ENCODE measurements around the gene BRAT1.
"Not testable (repeated sequence)": the region's sequence is repeated elsewhere in the genome, so short reads cannot be mapped to it uniquely, and the experiment has no call there.

The BRAT1 gene

DNA sequence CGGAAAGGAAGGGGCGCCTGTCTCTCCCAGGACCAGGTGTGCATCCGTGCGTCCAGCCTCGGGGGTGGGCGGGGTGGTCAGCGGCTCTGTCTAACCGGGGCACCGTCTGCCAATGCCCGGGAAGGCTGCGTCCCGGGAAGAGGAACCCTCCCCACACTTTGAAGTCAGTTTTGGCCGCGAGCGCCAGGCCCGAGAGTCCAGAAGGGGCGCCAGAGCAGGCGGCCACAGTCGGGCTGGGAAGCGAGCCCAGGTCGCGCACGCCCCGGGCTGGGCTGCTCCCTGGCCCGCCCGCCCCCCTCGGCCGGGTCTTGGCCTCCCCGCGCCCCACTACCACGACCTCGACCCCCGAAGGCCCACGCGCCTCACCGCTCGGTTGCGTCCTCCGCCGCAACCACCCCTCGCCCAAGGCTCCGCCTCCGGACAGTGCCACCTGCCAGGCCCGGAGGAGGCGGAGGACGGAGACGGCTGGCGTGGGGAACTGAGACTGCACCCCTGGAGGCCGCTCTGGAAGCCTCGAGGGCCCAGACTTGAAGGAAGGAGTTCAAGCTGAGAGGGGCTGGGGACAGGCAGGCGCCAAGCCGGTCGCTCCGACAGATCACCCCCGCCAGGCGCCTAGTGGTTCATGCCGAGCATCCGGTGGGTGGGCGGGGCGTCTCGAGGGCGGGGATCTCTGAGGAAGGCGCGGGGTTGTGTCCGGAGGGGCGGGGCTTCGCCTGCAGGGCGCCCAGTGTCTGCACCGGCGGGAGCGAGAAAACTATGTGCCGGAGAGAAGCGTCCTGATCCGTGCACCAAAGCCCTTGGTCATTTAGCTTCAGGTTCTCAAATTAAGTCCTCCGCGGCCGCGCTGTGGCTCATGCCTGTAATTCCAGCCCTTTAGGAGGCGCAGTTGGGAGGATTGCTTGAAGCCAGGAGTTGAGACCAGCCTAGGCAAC lies at the start of gene BRAT1:
TSS of gene BRAT1 (minus strand) at position 404 of the 932 bp plus-strand sequence. CDS start 1,093 bp downstream, outside the sequence.
- peak; percentile 93 for DNase-seq (ENCODE audit: low read depth)

DNA sequence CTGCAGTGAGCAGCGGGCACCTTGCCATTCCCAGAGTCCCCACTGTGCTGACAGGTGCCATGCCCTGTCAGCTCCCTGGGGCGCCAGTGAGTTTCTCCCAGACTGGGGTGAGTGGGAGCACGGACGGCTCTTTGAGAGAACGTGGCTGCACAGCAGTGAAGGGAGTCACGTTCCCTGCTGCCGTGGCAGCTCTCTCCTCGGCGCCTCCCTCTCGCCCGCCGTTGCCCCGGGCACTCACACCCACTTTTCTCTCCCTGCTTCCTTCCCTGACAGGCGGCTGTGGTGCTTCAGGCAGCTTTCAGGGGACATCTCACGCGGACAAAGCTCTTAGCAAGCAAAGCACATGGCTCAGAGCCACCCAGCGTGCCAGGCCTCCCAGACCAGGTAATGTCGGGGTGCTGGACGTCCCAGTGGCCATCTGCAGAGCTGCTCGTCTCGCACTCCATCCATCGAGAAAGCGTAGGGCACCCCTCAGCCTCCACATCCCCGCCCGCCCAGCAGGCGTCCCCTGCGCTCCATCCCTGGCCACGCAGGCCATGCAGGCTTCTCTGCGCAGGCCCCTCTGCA lies 49.4 kb upstream of the BRAT1 start:
- no peak for DNase-seq (ENCODE audit: low read depth)

DNA sequence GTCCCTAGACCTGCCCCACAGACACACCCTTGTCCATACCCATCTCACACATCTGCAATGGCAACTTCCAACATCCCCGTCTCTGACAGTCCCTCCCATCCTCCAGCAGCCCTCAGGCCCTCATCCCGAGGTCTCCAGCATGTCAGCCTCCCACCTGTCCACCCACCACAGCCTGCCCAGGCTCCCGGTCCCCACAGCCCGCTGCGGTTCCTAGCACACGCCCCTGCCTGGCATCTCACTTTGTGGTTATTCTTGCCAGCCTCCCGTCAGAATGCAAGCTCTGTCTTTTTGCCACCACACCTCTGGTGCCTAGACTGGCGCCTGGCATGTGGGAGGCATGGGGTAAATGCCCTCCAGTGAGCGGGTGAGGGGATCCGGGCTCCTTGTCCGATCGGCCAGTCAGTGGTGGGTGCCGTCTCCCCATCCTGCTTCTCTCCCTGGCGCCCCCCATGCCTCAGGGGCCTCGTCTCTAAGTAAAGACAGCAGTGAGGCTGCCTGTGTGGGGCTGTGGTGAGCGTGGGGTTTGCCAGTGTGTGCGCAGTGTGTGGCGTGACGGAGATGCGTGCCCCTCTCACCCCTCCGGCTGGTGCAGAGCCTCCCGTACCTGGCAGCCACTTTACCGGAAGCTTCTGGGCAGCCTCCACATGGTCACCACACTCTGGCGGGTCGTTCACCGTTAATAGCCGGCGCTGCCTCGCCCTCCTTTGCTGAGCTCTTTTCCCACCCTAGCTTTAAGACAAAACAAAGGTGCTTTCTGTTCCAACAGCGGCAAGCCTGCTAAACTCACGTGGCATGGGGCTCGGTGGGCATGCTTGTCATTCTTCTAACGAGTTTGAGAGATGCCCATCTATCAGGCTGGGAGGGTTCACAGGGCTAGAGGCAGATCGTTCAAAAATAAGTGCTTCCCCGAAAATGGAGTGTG lies 48.0 kb upstream of the BRAT1 start:
- DNase-seq (ENCODE audit: low read depth) = no peak

DNA sequence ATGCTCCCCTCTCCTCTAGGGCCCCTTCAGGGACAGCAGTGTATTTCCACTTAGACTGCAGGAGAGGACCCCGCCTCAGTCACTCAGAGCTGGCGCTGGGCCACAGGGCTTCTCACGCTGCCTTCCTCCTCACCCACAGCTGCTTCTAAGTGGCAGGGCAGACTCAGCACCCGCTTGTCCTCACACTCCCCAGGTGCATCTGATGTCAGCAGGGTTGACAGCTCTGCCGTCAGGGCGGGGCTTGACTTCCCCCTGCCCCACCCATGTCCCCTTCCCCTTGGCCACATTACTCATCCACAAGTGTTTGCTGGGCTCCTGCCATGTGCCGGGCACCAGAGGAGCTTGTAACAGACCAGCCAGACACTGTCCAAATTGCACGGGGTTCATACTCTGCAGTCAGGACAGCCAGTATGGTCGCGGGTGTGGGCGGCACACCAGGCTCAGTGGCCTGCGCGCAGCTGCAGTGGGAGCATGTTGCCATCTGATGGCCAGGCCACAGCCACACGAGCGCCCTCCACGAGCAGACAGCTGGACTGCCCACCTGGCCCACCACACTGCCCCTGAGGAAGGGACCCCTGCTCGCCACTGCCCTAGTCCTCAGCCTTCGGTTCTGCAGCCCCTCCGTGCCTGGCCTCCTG lies 47.2 kb upstream of the BRAT1 start:
- no peak for DNase-seq (ENCODE audit: low read depth)

DNA sequence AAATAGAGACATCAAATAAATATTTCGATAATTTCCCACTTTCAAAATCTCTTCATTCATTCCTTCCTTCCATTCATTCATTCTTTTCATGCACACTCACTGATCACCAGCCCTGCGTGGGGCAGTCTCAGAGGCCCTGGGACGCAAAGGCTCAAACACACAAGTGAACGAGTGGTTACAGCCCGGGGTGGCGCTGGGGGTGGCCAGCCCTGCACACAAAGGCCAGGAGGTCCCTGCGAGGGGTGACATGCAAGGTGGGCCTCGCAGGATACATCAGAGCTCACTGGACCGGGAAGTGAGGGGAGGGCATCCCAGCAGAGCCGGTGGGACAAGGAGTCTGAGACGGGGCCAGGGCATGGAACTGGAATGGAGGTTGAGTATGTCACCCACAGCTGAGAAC lies 46.6 kb upstream of the BRAT1 start:
- no peak for DNase-seq (ENCODE audit: low read depth)

DNA sequence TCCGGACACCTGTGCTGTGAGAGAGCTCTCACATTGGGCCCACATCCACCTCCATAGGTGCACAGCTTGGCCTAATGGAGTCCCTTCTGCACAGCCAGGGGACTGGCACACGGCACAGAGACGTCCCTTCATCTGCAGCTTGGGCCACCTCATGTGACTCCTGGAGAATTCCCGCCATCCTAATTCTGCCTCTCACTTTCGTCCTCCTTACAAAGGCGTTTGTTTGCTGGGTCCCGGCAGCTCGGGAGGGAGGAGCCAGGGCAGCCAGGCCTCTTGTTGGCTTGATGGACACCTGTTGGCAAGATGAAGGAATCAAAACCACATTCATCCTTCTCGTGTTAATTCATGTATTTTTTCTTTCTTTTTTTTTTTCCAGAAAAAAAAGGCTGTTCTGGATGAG lies 45.7 kb upstream of the BRAT1 start:
- no peak for DNase-seq (ENCODE audit: low read depth)

DNA sequence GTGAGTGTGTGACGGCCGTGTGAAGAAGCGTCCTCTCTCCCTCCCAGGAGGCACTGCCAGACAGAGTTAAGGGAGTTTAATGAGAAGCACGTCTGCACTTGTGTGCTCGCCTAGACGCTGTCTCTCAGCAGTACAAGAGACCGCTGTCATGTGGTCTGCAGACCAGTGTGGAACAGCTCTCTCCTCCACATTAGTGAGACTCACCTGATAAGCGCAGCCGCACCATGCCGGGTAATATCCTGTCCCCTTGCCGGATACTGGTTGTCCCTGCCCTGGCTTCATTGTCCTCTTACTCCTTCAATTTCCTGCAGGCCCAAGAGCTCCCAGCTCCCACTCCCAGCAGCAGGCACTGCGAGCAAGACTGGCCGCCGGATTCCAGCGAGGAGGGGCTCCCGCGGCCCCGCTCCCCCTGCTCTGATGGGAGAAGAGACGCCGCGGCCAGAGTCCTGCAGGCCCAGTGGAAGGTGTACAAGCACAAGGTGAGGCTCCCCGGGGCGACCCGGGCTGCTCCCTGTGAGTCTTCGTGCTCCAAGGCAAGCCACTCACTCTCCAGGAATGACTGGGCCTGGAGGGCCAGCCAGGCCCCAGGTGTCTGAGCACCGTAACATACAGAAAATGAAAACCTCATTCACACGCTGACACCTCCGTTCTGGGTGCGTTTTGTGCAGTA lies 43.0 kb upstream of the BRAT1 start:
- no peak for DNase-seq (ENCODE audit: low read depth)

DNA sequence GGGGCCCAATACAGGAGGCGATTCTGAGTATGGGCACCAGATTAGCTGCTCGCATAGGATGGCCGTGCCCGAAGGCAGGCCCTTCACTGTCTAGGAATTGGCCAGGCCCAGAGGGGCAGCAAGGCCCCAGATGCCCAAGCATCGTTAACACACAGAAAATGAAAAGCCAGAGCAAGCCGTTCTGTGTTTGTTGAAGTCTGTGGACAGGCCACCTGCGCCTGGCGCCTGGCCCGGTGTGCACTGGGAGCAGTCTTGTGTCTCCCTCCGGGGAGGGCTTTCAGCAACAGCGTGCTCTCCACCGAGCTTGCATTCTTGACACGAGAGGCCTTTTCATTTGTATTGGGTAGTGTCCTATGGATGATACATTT lies 41.9 kb upstream of the BRAT1 start:
- no peak for DNase-seq (ENCODE audit: low read depth)

DNA sequence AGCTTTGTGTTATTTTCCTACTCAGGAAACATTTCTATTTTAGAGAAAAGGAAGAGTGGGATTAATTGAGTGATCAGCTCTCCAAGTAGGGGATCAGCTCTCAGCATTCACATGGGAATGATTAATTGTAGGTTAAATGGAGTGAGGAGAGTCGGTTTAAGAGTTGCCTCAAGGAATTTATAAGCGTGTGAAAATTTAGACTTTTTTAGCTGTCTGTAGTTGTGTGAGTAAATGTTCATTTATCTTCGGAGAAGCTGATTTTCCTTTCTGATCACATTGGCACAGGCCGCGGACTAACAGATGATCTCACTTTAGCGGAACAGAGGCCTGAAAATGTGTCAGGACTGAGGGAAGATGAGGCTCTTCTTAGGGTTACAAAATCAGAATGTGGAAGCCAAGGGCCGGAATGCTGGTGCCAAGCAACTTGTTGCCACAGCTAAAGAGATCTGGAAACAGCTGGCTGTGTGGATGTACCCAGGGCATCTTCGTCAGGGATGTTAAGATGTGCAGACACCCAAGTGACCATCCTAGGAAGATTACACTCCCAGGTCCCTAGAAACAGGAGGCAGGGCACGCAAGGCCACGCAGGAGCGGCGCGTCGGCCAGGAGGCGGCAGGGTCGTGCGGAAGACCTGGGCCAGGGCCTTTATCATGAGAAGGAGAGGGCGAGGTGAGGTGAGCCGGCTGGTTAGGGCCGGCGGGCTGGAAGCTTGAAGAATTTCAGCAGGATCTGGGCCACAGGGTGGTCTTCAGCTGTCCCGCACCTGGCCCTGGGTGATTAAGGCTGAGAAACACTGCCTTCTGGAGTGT lies 41.3 kb upstream of the BRAT1 start:
- no peak for DNase-seq (ENCODE audit: low read depth)

DNA sequence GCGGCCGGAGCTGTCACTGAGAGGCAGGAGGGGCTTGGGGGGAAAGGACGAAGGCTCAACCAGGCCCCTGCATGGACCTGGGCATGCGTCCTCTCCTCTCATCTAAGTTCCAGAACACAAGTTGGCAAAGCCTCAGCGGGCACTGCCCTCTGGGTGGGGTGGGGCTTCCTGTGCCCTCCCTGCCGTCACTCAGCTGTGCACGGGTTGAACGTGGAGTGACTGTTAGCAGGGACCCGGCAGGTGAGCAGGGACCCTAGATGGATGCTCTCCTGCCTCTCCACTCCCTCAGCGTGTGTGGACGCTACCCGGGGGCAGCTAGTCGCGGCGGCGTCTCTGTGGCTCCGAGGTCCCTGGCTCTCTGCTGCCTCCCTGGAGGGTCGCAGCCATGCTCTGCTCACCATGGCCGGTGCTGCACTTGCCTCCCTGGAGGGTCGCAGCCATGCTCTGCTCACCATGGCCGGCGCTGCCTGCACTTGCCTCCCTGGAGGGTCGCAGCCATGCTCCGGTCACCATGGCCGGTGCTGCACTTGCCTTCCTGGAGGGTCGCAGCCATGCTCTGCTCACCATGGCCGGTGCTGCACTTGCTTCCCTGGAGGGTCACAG lies 40.0 kb upstream of the BRAT1 start:
- no peak for DNase-seq (ENCODE audit: low read depth)

DNA sequence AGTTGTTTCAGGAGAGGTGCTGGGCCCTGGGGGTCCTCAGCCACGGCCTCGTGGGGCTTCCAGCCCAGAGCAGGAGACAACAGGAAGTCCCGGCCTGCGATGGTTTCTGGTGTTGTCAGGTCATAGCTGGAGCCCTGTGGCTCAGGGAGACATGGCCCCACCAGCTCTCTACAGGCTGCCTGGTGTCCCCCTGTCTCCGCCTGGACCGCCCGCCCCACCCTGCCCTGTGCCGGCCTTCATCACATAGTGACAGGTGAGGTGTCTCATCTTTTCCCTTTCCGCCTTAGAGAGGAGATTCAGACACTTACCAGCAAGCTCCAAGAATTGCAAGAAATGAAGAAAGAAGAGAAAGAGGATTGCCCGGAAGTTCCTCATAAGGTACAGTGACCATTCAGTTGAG lies 39.3 kb upstream of the BRAT1 start:
- no peak for DNase-seq (ENCODE audit: low read depth)

DNA sequence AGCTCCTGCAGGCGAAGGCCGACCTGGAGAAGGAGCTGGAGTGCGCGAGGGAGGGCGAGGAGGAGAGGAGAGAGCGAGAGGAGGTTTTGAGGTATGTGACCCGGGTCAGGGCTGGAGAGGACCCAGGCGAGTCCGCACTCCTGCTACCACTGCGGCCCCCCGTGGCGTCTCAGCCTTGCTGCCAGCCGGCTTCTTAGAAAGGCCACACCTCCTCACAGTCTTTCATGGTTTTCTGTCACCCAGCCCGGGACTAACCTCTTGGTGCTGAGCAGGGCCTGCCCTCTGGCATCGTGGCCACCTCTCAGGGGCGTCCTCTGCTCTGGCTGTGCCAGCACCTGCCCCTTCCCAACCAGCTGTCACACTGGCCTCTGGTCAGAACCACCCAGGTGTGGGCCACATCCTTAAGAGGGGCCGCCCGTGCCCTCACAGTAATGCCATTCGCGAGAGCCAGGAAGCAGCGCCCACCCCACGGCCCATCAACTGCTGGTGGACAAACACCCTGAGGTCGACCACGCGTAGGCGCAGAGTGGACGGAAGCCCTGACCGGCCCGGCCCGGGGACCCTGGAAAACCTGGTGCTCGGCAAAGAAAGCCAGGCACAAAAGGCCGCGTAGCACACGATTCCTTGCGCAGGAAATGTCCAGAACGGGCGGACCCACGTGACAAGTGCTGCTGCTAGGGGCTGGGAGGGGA lies 37.9 kb upstream of the BRAT1 start:
- DNase-seq (ENCODE audit: low read depth) = no peak

DNA sequence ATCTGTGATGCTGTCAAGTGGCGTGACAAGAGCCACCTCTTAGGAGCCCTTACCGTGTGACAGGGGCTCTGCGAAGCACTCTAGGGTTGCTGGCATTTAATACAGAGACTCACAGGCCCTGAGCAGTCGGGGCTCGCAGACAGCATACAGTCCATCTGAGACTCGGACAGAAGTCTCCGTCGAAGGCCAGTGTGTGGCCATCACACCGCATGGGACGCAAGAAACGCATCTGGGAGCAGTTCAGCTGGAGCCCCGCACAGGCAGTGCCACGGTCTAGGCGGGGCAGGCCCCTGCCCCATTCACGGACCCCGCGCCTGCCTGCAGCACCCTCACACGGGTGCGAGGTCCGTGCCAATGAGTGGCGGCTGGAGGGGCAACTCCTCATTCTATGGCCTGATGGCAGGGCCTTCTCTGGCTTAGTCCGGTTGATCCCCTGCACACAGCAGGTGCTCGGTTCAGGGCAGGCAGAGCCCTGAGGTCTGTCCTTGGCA lies 37.1 kb upstream of the BRAT1 start:
- DNase-seq (ENCODE audit: low read depth) = no peak

DNA sequence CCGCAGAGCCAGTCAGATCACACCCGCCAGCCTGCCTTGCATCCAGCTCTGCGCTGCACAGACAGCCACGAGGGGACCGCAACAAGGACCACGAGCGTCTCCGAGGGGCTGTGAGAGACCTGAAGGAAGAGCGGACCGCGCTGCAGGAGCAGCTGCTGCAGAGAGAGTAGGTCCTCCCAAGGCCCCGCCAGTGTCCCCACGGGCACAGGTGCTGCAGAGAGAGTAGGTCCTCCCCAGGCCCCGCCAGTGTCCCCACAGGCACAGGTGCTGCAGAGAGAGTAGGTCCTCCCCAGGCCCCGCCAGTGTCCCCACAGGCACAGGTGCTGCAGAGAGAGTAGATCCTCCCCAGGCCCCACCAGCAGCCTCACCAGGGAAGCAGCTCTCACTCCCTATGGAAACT lies 34.6 kb upstream of the BRAT1 start:
- DNase-seq (ENCODE audit: low read depth) = not testable (repeated sequence)

DNA sequence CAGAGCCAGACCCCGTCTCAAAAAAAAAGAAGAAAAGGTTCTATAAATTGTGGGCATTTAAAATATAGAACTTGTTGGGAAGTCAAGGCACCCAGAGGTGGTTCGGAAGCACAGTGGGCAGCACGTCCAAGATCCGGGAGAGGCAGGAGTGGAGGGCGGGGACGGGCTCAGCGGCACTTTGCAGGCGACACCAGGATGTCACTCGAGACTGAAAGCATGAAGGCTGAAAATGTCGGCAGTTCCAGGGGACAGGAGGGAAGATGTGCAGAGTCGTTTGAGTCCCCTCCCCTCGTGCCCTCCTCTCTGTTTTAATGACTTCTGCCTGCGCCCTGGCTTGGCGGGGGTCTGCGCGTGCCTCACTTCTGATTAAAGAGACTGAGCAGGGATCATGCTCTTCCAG lies 34.0 kb upstream of the BRAT1 start:
- no peak for DNase-seq (ENCODE audit: low read depth)

DNA sequence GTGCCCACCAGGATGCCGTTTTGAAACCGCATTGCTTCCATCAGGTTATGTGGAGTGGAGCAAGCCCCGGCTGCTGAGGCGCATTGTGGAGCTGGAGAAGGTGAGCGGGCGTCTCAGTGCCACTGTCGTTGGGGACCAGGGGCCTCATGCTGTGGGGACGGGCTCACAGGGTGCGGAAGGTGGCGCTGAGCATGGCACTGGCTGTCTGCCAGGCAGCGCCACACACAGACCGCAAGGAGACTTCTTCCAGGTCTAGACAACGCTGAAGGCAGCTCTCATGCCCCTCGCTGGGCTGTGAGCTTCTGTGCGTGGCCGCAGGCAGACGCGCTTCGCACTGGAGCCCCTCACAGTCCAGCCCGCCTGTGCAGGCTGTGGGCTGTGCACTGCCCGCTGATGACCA lies 32.5 kb upstream of the BRAT1 start:
- DNase-seq (ENCODE audit: low read depth) = no peak

DNA sequence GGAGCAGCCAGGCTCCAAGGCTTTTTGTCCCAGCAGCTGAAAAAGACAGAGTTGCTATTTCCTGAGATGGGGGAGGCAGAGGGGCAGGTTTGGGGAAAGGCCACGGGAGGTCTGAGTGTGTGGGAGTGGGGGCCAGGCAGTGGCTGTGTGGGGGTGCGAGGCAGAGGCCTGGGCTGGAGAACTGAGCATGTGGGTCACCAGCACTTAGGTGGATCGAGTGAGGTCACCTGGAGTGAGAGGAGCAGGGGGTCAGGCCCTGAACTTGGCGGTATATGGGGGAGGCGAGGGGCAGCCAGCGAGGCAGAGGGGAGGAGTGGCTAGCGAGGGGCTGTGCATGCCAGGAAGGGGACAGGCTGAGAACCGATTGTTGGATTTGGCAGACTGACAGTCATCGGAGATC lies 31.8 kb upstream of the BRAT1 start:
- DNase-seq (ENCODE audit: low read depth) = no peak

DNA sequence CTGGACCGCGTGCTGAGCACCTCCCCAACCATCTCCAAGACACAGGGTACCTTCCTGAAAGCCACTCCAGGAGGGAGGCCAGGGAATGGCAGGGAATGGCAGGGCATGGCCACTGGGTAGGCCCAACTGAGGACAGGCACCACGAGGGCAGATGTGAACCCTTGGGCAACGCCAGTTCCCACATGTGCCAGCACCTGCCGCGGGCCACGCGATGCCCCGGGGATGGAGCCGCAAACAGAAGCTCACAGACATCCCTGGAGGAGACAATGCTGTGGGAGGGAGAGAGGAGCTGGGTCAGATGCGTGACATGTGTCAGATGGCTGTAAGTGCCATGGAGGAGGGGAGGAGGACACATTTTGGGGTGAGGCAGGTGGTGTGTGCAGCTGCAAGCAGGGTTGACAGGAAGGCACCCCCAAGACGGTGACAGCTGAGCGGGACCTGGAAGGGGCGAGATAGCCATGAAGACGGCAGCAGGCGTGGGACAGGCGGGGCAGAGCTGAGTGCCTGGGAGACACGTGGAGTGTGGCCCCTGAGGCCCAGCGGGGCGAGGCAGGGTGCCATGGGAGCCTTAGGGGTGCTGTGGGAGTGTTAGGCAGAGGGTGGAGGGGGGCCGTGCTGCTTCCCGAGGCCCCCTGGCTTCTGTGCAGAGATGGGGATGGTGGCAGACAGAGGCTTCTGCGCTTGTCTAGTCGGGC lies 31.1 kb upstream of the BRAT1 start:
- DNase-seq (ENCODE audit: low read depth) = no peak

DNA sequence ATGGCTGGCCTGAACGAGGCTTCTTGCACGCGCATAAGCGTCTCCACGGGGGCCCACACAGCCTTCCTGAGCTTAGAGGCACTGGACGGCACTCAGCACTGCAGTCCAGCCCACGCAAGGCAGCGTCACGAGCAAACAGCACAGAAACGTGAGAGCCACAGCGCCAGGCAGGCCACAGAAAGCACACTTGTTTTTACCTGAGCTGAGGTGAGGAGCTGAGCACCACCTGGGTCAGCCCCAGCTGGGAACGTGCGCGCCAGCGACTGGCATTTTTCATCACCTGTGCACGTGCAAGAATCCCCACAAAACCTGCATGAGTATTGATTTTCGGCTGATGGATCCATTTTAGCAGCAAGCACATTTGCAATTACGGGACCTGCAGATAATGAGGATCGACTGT lies 30.1 kb upstream of the BRAT1 start:
- DNase-seq (ENCODE audit: low read depth) = no peak

Measured in activated T-helper 9 cell treated with anti-CD3 and anti-CD28 coated beads, Interleukin-2, amount 50 U/mL, for 16 hours (primary cell).